Spleen (tissue), 7 donors: Measurements from ENCODE around the gene OLFML3.

Experiments
- POLR2A ChIP-seq, 3 donors: fragments of 450-650 bp; IDR thresholded peaks; one replicate each; pipeline ENCODE4 v1.5.1; 2017; ENCODE audit warnings: antibody characterized with exemption in 3 of 3, mild to moderate bottlenecking in 1 of 3
- TF ChIP-seq, protein P1 (sequence below), 11 experiments: fragments of 200-600 bp in 7 of 11; fragments of 450-650 bp in 4 of 11; sonication (generic) in 4 of 11; IDR thresholded peaks in 8 of 11; conservative IDR thresholded peaks in 3 of 11; 1 replicate in 7 of 11; 2 replicates in 4 of 11; pipeline versions ENCODE4 v1.4.0 to v1.8.0; 2016 to 2021; ENCODE audit warnings: antibody characterized with exemption in 11 of 11, inconsistent platforms in 4 of 11, mild to moderate bottlenecking in 1 of 11
- donor health status: DM: no; HTN: no; CAD: no; lungs with moderate emphysema.
- donor health status: DM: no; HTN: no; CAD: no.
- donor health status: DM: no; HTN: no; CAD: no.

DNA sequence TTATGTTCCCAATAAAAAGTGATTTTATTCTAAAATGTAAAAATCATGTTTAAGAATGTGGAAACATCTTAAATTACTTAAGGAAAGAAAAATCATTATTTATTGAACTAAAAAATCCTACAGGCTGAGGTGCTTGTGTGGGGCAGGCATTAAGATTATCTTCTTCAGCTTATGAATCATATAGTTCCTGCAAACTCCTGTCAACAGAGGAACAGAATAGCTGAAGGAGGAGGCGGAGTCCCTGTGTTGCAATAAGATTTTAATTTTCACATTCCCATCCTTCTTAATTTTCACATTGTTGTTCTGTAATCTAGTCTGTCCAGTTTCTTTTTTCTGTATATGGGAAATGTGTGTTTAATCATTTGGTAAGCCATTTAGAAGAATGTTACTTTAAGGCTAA is 20.6 kb upstream of the OLFML3 start:
- TF ChIP-seq, protein P1, sequence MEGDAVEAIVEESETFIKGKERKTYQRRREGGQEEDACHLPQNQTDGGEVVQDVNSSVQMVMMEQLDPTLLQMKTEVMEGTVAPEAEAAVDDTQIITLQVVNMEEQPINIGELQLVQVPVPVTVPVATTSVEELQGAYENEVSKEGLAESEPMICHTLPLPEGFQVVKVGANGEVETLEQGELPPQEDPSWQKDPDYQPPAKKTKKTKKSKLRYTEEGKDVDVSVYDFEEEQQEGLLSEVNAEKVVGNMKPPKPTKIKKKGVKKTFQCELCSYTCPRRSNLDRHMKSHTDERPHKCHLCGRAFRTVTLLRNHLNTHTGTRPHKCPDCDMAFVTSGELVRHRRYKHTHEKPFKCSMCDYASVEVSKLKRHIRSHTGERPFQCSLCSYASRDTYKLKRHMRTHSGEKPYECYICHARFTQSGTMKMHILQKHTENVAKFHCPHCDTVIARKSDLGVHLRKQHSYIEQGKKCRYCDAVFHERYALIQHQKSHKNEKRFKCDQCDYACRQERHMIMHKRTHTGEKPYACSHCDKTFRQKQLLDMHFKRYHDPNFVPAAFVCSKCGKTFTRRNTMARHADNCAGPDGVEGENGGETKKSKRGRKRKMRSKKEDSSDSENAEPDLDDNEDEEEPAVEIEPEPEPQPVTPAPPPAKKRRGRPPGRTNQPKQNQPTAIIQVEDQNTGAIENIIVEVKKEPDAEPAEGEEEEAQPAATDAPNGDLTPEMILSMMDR (IDR thresholded peaks at IDR 0.05 in 8 of 11, conservative IDR thresholded peaks at IDR 0.05 in 3 of 11): no peak
- no peak for TF ChIP-seq POLR2A (IDR thresholded peaks at IDR 0.05)
